GM21447 (cell line): ENCODE results near the gene ABO.
"Not testable (repeated sequence)": the region's sequence is repeated elsewhere in the genome, so short reads cannot be mapped to it uniquely, and the experiment has no call there.

Experiments used
- ATAC-seq: cut with Tn5 transposase; IDR thresholded peaks from one replicate; pipeline ENCODE4 v1.9.1; 2021; ENCODE audit not compliant: unreplicated experiment

ABO gene

GRCh38 chr9:133246991-133247390 lies 28.0 kb downstream of the ABO start:
- ATAC-seq: no peak

GRCh38 chr9:133246562-133246961 lies 28.4 kb downstream of the ABO start:
- ATAC-seq: no peak

GRCh38 chr9:133242991-133243390 lies 32.0 kb downstream of the ABO start:
- ATAC-seq: no peak

GRCh38 chr9:133242241-133242640 lies 32.8 kb downstream of the ABO start:
- no peak for ATAC-seq

- ATAC-seq: no peak
Observed at GRCh38 chr9:133239533-133240090, 35.4 kb downstream of the ABO start.

- no peak for ATAC-seq
Observed at GRCh38 chr9:133238851-133239532, 36.0 kb downstream of the ABO start.

GRCh38 chr9:133238272-133238850 lies 36.6 kb downstream of the ABO start:
- ATAC-seq: no peak

- no peak for ATAC-seq
Observed at GRCh38 chr9:133237035-133237731, 37.8 kb downstream of the ABO start.

GRCh38 chr9:133236291-133237034 lies 38.5 kb downstream of the ABO start:
- not testable (repeated sequence) for ATAC-seq

- no peak for ATAC-seq
Observed at GRCh38 chr9:133235549-133236222, 39.3 kb downstream of the ABO start.

GRCh38 chr9:133234577-133235322 lies 40.3 kb downstream of the ABO start:
- no peak for ATAC-seq

- ATAC-seq: no peak
Observed at GRCh38 chr9:133233681-133234432, 41.1 kb downstream of the ABO start.

GRCh38 chr9:133231934-133232568 lies 43.0 kb downstream of the ABO start:
- not testable (repeated sequence) for ATAC-seq

GRCh38 chr9:133230514-133230913 lies 44.5 kb downstream of the ABO start:
- ATAC-seq: not testable (repeated sequence)

GRCh38 chr9:133230093-133230492 lies 44.9 kb downstream of the ABO start:
- ATAC-seq: no peak

- not testable (repeated sequence) for ATAC-seq
Observed at GRCh38 chr9:133228474-133229193, 46.4 kb downstream of the ABO start.

- ATAC-seq: not testable (repeated sequence)
Observed at GRCh38 chr9:133227996-133228395, 47.0 kb downstream of the ABO start.

GRCh38 chr9:133227242-133227860 lies 47.6 kb downstream of the ABO start:
- ATAC-seq: no peak
